GM12878 (cell line): Measurements from ENCODE around the gene SLC35F3. TPM values are rescaled to one million over a fixed set of nuclear protein-coding genes. Genes with fewer than 3 reads are reported as not detected.

Experiments
- ATAC-seq: fragments of 200-7000 bp; cut with Tn5 transposase; 3 replicates; pipeline ENCODE4 v1.9.1; 2020; ENCODE audit warnings: mild to moderate bottlenecking, moderate library complexity
- BruUV-seq: library from RNA; stranded (reverse); fragments of 400-500 nt; replicated peaks from 2 replicates; lab custom pipeline; 2021; lab: Mats Ljungman, UMichigan
- CTCF ChIA-PET: fragments of 300-600 bp; sonication (Branson Sonifier 250); formaldehyde crosslinking; extraction: SDS; loops from one replicate; lab custom pipeline; 2021; ENCODE audit warnings: inconsistent platforms; lab: Yijun Ruan, JAX
- POLR2A ChIA-PET: fragments of 350-600 bp; formaldehyde crosslinking; extraction: SDS; loops from one replicate; lab custom pipeline; 2021; ENCODE audit warnings: inconsistent platforms; lab: Charles Lee
- RAD21 ChIA-PET: fragments of 300-600 bp; sonication (Branson Sonifier 250); formaldehyde crosslinking; loops from one replicate; lab custom pipeline; 2023; ENCODE audit warnings: antibody characterized with exemption; ENCODE audit not compliant: unreplicated experiment; lab: Charles Lee
- SMC1A ChIA-PET: fragments of 300-600 bp; sonication (Branson Sonifier 250); formaldehyde crosslinking; loops from one replicate; lab custom pipeline; 2023; ENCODE audit not compliant: unreplicated experiment, uncharacterized antibody; lab: Charles Lee
- DNase-seq: peaks from one replicate; pipeline ENCODE4 v3.0.0-alpha.2; 2011; ENCODE audit warnings: low read depth, low spot score
- FAIRE-seq: peaks from 3 replicates; lab custom pipeline; 2011; peaks lifted over from hg19 to GRCh38; lab: Jason Lieb, UNC
- H2AFZ ChIP-seq: 2 replicates; pipeline ENCODE4 v1.6.0; 2011; ENCODE audit warnings: low read depth, low read length, control low read depth; ENCODE audit not compliant: control insufficient read depth
- H3K27ac ChIP-seq: 2 replicates; pipeline ENCODE4 v1.5.1; 2011; ENCODE audit warnings: control low read depth; ENCODE audit not compliant: control insufficient read depth, insufficient read depth
- H3K27me3 ChIP-seq, 2 experiments: replicated peaks in 1 of 2; 2 replicates each; pipeline versions ENCODE4 v1.6.0 to v1.6.1; 2011; ENCODE audit warnings: low read length in 1 of 2; ENCODE audit not compliant: control insufficient read depth in 2 of 2, insufficient read depth in 2 of 2
- H3K36me3 ChIP-seq, 2 experiments: 2 replicates each; pipeline ENCODE4 v1.5.1; 2011; ENCODE audit warnings: low read length in 1 of 2; ENCODE audit not compliant: control insufficient read depth in 2 of 2, insufficient read depth in 2 of 2
- H3K4me1 ChIP-seq: 2 replicates; pipeline ENCODE4 v1.6.1; 2011; ENCODE audit warnings: mild to moderate bottlenecking, low read length, moderate library complexity, mixed read lengths; ENCODE audit not compliant: control insufficient read depth, insufficient read depth
- H3K4me2 ChIP-seq: 2 replicates; pipeline ENCODE4 v1.6.0; 2011; ENCODE audit warnings: control low read depth; ENCODE audit not compliant: control insufficient read depth, insufficient read depth
- H3K4me3 ChIP-seq: fragments of 200-600 bp; sonication (generic); 2 replicates; pipeline ENCODE4 v1.5.1; 2016
- H3K79me2 ChIP-seq: 2 replicates; pipeline ENCODE4 v1.6.0; 2011; ENCODE audit warnings: low read length; ENCODE audit not compliant: control insufficient read depth, insufficient read depth
- H3K9ac ChIP-seq: 2 replicates; pipeline ENCODE4 v1.8.0; 2011; ENCODE audit warnings: low read length, control low read depth, mixed read lengths; ENCODE audit not compliant: control insufficient read depth, insufficient read depth
- H3K9me3 ChIP-seq: replicated peaks from 3 replicates; pipeline ENCODE4 v1.5.1; 2011; ENCODE audit warnings: mild to moderate bottlenecking, low read length; ENCODE audit not compliant: control insufficient read depth, insufficient read depth
- H4K20me1 ChIP-seq: 2 replicates; pipeline ENCODE4 v1.6.0; 2011; ENCODE audit not compliant: control insufficient read depth, insufficient read depth
- ASH2L ChIP-seq: fragments of 300-600, 200-600 bp; sonication (generic); IDR thresholded peaks from 2 replicates; pipeline ENCODE4 v1.6.1; 2017; ENCODE audit warnings: low read depth, mild to moderate bottlenecking, borderline replicate concordance
- BCL11A ChIP-seq: IDR thresholded peaks from 2 replicates; pipeline ENCODE4 v1.6.1; 2011; ENCODE audit warnings: low read depth, low read length
- BHLHE40 ChIP-seq, 2 experiments: fragments of 450-650 bp in 1 of 2; IDR thresholded peaks; 2 replicates each; pipeline ENCODE4 v1.6.1; 2011 to 2017; ENCODE audit warnings: low read depth in 2 of 2, borderline replicate concordance in 1 of 2, improper control_type of control experiment in 1 of 2, low read length in 1 of 2, mild to moderate bottlenecking in 1 of 2
- FOXK2 ChIP-seq: fragments of 450-650 bp; IDR thresholded peaks from 2 replicates; pipeline ENCODE4 v1.6.1; 2017; ENCODE audit warnings: mild to moderate bottlenecking, moderate library complexity
- HDAC6 ChIP-seq: fragments of 200-600 bp; sonication (generic); IDR thresholded peaks from one replicate; pipeline ENCODE4 v1.8.0; 2017; ENCODE audit warnings: antibody characterized with exemption; ENCODE audit not compliant: unreplicated experiment
- SMC3 ChIP-seq: IDR thresholded peaks from 2 replicates; pipeline ENCODE4 v1.6.1; 2011; ENCODE audit warnings: low read length, improper control_type of control experiment, borderline replicate concordance
- WGBS: methylation state at CpG from one replicate; pipeline ENCODE4 v1.1.6; 2016; ENCODE audit warnings: low lambda C conversion rate; ENCODE audit not compliant: insufficient replicate concordance, insufficient coverage; ENCODE audit errors: missing lambda C conversion rate; 5-methylcytosine and 5-hydroxymethylcytosine counted together
- in situ Hi-C: fragments of 300-500 bp; cut with MboI; formaldehyde crosslinking; loops from 9 replicates; pipeline ENCODE4 v1.14.3; 2018; ENCODE audit warnings: mixed read lengths
- intact Hi-C: fragments of 100-400 bp; cut with micrococcal nuclease; formaldehyde crosslinking; loops from one replicate; pipeline ENCODE4 v1.14.2; 2022; ENCODE audit not compliant: unreplicated experiment
- polyA plus RNA-seq, 11 experiments: library from polyadenylated mRNA; depleted of rRNA in 4 of 11; unstranded in 6 of 11; stranded (reverse) in 5 of 11; fragments of >200 nt; fragmentation: Nextera tagmentation in 4 of 11; fragmentation: Illumina TruSeq in 1 of 11; extraction: Ambion mirVana in 4 of 11; extraction: Trizol in 1 of 11; gene quantifications; 1 replicate in 1 of 11; 2 replicates in 10 of 11; pipeline versions ENCODE4 v1.2.1 to v1.2.3, GENCODE V29; 2011 to 2016; ENCODE audit warnings: inconsistent platforms in 2 of 11, missing spikeins in 2 of 11, low read depth in 1 of 11
- total RNA-seq, 4 experiments: library from RNA; depleted of rRNA in 3 of 4; stranded (reverse); fragments of >200 nt in 3 of 4; fragmentation: Illumina TruSeq in 1 of 4; extraction: Trizol in 1 of 4; gene quantifications; 2 replicates each; pipeline versions ENCODE4 v1.2.1 to v1.2.3, GENCODE V29; 2013 to 2021
- TF ChIP-seq, protein P1 (sequence below): fragments of 450-650 bp; IDR thresholded peaks from 2 replicates; pipeline ENCODE4 v1.6.1; 2018; ENCODE audit warnings: borderline replicate concordance, mild to moderate bottlenecking; ENCODE audit not compliant: partially characterized antibody
- TF ChIP-seq, protein P2 (sequence below), 3 experiments: IDR thresholded peaks in 2 of 3; conservative IDR thresholded peaks in 1 of 3; 2 replicates each; pipeline ENCODE4 v1.5.1; 2011; ENCODE audit warnings: low read depth in 3 of 3, low read length in 3 of 3, mild to moderate bottlenecking in 3 of 3, control low read depth in 2 of 3, moderate library complexity in 2 of 3, inconsistent platforms in 1 of 3, mixed read lengths in 1 of 3; ENCODE audit not compliant: control insufficient read depth in 2 of 3, insufficient read depth in 1 of 3; ENCODE audit errors: extremely low read depth in 1 of 3
- TF ChIP-seq, protein P3 (sequence below): IDR thresholded peaks from 2 replicates; pipeline ENCODE4 v1.6.1; 2011; ENCODE audit warnings: low read depth, low read length, improper control_type of control experiment, borderline replicate concordance
- TF ChIP-seq, protein P4 (sequence below): fragments of 450-650 bp; IDR thresholded peaks from 2 replicates; pipeline ENCODE4 v1.6.1; 2017; ENCODE audit warnings: mild to moderate bottlenecking, low read depth, inconsistent platforms; ENCODE audit not compliant: poor library complexity, severe bottlenecking

The SLC35F3 gene
- total and polyA plus RNA-seq, 10 of the 15 experiments (the other 5 are each of a cell fraction or from before 2014, with no cell fraction given), result 1.0 to 8.6 (median 5.7) TPM

DNA sequence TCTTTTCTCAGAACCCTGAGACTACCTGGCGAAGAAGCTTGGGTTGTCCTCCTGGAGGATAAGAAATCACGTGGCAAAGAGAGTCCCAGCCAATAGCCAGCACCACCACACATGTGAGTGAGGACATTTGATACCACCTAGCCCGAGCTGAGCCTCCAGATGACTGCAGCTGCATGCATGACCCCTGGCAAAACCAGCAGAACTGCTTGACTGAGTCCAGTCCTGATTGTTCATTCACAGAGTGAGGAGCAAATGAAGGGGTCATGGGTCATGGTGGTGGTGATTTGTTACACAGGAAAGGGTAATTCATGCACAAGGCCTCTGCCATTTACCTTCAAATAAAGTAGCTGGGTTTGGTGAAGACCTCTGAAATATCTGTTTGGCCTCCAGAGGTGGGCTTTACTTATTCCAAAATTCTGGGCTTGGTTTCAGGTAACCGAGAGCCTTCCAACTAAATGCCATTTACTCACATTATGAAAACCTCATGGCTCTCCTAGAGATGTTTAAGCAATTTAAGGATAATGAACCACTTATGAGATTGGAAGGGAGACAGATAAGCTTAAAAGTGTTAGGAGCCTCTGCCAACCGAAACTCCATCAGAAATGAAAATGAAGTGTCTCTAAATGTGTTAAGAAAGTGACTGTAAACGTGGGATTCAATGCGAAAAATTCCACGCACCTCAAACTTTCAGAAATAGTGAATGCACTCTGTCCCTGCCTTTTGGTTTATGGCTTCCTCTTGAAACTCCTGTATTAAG, 163.3 kb downstream of the SLC35F3 start (continued):
- TF ChIP-seq, protein P1, sequence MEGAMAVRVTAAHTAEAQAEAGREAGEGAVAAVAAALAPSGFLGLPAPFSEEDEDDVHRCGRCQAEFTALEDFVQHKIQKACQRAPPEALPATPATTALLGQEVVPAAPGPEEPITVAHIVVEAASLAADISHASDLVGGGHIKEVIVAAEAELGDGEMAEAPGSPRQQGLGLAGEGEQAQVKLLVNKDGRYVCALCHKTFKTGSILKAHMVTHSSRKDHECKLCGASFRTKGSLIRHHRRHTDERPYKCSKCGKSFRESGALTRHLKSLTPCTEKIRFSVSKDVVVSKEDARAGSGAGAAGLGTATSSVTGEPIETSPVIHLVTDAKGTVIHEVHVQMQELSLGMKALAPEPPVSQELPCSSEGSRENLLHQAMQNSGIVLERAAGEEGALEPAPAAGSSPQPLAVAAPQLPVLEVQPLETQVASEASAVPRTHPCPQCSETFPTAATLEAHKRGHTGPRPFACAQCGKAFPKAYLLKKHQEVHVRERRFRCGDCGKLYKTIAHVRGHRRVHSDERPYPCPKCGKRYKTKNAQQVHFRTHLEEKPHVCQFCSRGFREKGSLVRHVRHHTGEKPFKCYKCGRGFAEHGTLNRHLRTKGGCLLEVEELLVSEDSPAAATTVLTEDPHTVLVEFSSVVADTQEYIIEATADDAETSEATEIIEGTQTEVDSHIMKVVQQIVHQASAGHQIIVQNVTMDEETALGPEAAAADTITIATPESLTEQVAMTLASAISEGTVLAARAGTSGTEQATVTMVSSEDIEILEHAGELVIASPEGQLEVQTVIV, result no peak

DNA sequence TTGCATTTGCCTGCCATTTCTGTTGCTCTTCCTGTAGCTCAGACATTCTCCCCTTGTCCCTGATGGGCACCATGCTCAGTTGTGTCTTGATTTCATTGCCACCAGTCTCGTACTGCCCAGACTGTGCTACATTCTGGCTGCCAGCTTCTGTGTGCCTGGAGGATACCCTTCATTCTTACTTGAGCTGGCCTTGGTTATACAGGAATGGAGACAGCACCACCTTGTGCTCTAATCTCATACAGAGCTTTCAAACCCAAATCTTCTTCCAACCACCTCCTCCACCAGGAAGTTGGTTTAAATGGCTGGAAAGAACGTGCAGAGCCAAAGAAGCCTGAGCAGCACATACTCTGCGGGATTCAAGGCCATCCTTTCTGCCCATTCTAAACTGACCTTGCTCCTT, 165.3 kb downstream of the SLC35F3 start:
- ChIA-PET RAD21 (interaction anchor here (6.2 kb wide), 1 partner anchor 630 kb away, joined by 69 read pairs; no protein-coding TSS in a partner anchor), SMC1A (interaction anchor here (0.9 to 1.1 kb wide), 4 partner anchors 628 to 698 kb away, joined by 3 to 4 read pairs (median 3); no protein-coding TSS in a partner anchor), POLR2A (no interaction called here), CTCF (interaction anchor here (0.6 to 6.7 kb wide), 7 partner anchors 631 to 765 kb away, joined by 4 to 112 read pairs (median 7); no protein-coding TSS in a partner anchor)
- Histone ChIP-seq H4K20me1 (no peaks in the 10 kb centered on the region), H3K27ac (no peak overlapping the region), H3K9ac (no peak overlapping the region), H3K79me2 (no peaks in the 10 kb centered on the region), H3K9me3 (no peaks in the 10 kb centered on the region), H3K4me3 (no peak overlapping the region), H3K27me3 (no peaks in the 10 kb centered on the region), H2AFZ (no peak overlapping the region), H3K4me1 (no peaks in the 10 kb centered on the region), H3K36me3 (no peaks in the 10 kb centered on the region), H3K4me2 (no peak overlapping the region)
- intact Hi-C loops, result loop anchor here (5.0 kb wide), 2 partner anchors 277 to 767 kb away; no protein-coding TSS in a partner anchor
- no peak for FAIRE-seq
- ATAC-seq, result peak; percentile 58
- no TSS peak for BruUV-seq
- no peak for DNase-seq
- WGBS, result 12% methylated on average over 3 of the region's 3 CpGs
- in situ Hi-C loops, result loop anchor here (5.0 kb wide), 1 partner anchor 677 kb away; no protein-coding TSS in a partner anchor
- TF ChIP-seq BCL11A (no peak), BHLHE40 (IDR thresholded peaks at IDR 0.05; ENCODE audit: borderline replicate concordance in 1 of 2, low read depth in 2 of 2, low read length in 1 of 2) (no peak), FOXK2 (no peak), HDAC6 (no peak), ASH2L (no peak), SMC3 (peak; percentile 14; the same call in 1 of the 2 replicates)
- TF ChIP-seq, protein P2, sequence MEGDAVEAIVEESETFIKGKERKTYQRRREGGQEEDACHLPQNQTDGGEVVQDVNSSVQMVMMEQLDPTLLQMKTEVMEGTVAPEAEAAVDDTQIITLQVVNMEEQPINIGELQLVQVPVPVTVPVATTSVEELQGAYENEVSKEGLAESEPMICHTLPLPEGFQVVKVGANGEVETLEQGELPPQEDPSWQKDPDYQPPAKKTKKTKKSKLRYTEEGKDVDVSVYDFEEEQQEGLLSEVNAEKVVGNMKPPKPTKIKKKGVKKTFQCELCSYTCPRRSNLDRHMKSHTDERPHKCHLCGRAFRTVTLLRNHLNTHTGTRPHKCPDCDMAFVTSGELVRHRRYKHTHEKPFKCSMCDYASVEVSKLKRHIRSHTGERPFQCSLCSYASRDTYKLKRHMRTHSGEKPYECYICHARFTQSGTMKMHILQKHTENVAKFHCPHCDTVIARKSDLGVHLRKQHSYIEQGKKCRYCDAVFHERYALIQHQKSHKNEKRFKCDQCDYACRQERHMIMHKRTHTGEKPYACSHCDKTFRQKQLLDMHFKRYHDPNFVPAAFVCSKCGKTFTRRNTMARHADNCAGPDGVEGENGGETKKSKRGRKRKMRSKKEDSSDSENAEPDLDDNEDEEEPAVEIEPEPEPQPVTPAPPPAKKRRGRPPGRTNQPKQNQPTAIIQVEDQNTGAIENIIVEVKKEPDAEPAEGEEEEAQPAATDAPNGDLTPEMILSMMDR (IDR thresholded peaks at IDR 0.05 in 2 of 3, conservative IDR thresholded peaks at IDR 0.05 in 1 of 3; ENCODE audit: control insufficient read depth in 2 of 3, extremely low read depth in 1 of 3, insufficient read depth in 1 of 3, low read depth in 3 of 3, low read length in 3 of 3), result peak; percentile 15 to 35 (median 15); a peak in 3 of 6 replicates
- TF ChIP-seq, protein P3, sequence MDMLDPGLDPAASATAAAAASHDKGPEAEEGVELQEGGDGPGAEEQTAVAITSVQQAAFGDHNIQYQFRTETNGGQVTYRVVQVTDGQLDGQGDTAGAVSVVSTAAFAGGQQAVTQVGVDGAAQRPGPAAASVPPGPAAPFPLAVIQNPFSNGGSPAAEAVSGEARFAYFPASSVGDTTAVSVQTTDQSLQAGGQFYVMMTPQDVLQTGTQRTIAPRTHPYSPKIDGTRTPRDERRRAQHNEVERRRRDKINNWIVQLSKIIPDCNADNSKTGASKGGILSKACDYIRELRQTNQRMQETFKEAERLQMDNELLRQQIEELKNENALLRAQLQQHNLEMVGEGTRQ, result no peak
- TF ChIP-seq, protein P4, sequence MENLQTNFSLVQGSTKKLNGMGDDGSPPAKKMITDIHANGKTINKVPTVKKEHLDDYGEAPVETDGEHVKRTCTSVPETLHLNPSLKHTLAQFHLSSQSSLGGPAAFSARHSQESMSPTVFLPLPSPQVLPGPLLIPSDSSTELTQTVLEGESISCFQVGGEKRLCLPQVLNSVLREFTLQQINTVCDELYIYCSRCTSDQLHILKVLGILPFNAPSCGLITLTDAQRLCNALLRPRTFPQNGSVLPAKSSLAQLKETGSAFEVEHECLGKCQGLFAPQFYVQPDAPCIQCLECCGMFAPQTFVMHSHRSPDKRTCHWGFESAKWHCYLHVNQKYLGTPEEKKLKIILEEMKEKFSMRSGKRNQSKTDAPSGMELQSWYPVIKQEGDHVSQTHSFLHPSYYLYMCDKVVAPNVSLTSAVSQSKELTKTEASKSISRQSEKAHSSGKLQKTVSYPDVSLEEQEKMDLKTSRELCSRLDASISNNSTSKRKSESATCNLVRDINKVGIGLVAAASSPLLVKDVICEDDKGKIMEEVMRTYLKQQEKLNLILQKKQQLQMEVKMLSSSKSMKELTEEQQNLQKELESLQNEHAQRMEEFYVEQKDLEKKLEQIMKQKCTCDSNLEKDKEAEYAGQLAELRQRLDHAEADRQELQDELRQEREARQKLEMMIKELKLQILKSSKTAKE, result no peak
